ENCODE measurements around the gene SGMS1. TPM values are rescaled to one million over a fixed set of nuclear protein-coding genes. Genes with fewer than 3 reads are reported as not detected.
A peak's percentile ranks its signal among the peaks of the same experiment; 100 is the strongest.

The SGMS1 gene
- total RNA-seq, 2 experiments from 2014 or later = 24.8 to 25.2 TPM

- no peak overlapping the region for H3K4me3 Mint-ChIP-seq
- intact Hi-C loops (cut with DNase I, micrococcal nuclease) = no loop called here
Measured at GRCh38 chr10:50501924-50502452, 121.8 kb downstream of the SGMS1 start.

GRCh38 chr10:50501478-50501877 is 122.3 kb downstream of the SGMS1 start:
- no peak for DNase-seq
- no peak overlapping the region for H3K27ac Mint-ChIP-seq
- H3K27me3 Mint-ChIP-seq = no peaks in the 10 kb centered on the region
- intact Hi-C loops (cut with DNase I, micrococcal nuclease) = no loop called here
- Histone ChIP-seq H3K4me3 (ENCODE audit: low read length) (no peak overlapping the region), H3K9me3 (ENCODE audit: control insufficient read depth in 1 of 2, insufficient read depth in 1 of 2, low read length in 2 of 2) (peaks cover 0 to 2% of the 10 kb centered on the region in 2 experiments), H3K27me3 (ENCODE audit: control insufficient read depth in 1 of 2, insufficient read depth in 2 of 2, low read length in 2 of 2) (no peaks in the 10 kb centered on the region), H3K36me3 (ENCODE audit: insufficient read depth, low read length) (no peaks in the 10 kb centered on the region), H3K27ac (ENCODE audit: low read depth in 1 of 2, low read length in 2 of 2) (no peak overlapping the region), H3K4me1 (ENCODE audit: insufficient read depth, low read length) (peaks cover 14% of the 10 kb centered on the region)
- H3K4me1 Mint-ChIP-seq (ENCODE audit: low read depth) = peaks cover 63% of the 10 kb centered on the region
- H3K9me3 Mint-ChIP-seq = no peaks in the 10 kb centered on the region
- H3K36me3 Mint-ChIP-seq (ENCODE audit: low read depth) = peaks cover 17% of the 10 kb centered on the region
- CTCF ChIA-PET = interaction anchor here (0.7 kb wide), 1 partner anchor 52 kb away, joined by 3 read pairs; no protein-coding TSS in a partner anchor
- POLR2A ChIA-PET = interaction anchor here (1.5 kb wide), 1 partner anchor 123 kb away, joined by 3 read pairs; the partner anchor contains the start of gene SGMS1
- no peak overlapping the region for H3K4me3 Mint-ChIP-seq
- no peak for TF ChIP-seq CTCF (IDR thresholded peaks at IDR 0.05)
- no peak for ATAC-seq (ENCODE audit: poor library complexity)

More at GRCh38 chr10:50501924-50502452, 121.8 kb downstream of the SGMS1 start:
- Histone ChIP-seq H3K27me3 (ENCODE audit: control insufficient read depth in 1 of 2, insufficient read depth in 2 of 2, low read length in 2 of 2) (no peaks in the 10 kb centered on the region), H3K27ac (ENCODE audit: low read depth in 1 of 2, low read length in 2 of 2) (no peak overlapping the region), H3K4me3 (ENCODE audit: low read length) (no peak overlapping the region), H3K9me3 (ENCODE audit: control insufficient read depth in 1 of 2, insufficient read depth in 1 of 2, low read length in 2 of 2) (peaks cover 0 to 2% of the 10 kb centered on the region in 2 experiments), H3K36me3 (ENCODE audit: insufficient read depth, low read length) (no peaks in the 10 kb centered on the region), H3K4me1 (ENCODE audit: insufficient read depth, low read length) (peaks cover 14% of the 10 kb centered on the region)
- DNase-seq (peak in 3 of 14 experiments; percentile 10 to 27 (median 13)), ATAC-seq (ENCODE audit: poor library complexity) (no peak)
- CTCF ChIA-PET = interaction anchor here (0.7 kb wide), 1 partner anchor 51 kb away, joined by 3 read pairs; no protein-coding TSS in a partner anchor
- H3K27ac Mint-ChIP-seq = peak overlapping the region; percentile 22
- peaks cover 17% of the 10 kb centered on the region for H3K36me3 Mint-ChIP-seq (ENCODE audit: low read depth)
- no peaks in the 10 kb centered on the region for H3K9me3 Mint-ChIP-seq
- TF ChIP-seq CTCF (IDR thresholded peaks at IDR 0.05) = no peak
- H3K4me1 Mint-ChIP-seq (ENCODE audit: low read depth) = peaks cover 65% of the 10 kb centered on the region
- POLR2A ChIA-PET = interaction anchor here (1.5 to 2.9 kb wide), 2 partner anchors 11 to 122 kb away, joined by 3 to 10 read pairs; partner anchors contain the start of gene SGMS1
- H3K27me3 Mint-ChIP-seq = no peaks in the 10 kb centered on the region

- TF ChIP-seq CTCF (IDR thresholded peaks at IDR 0.05) = no peak
- H3K4me1 ChIP-seq (ENCODE audit: insufficient read depth, low read length) = peaks cover 10% of the 10 kb centered on the region
- Mint-ChIP-seq H3K36me3 (ENCODE audit: low read depth) (peaks cover 23% of the 10 kb centered on the region), H3K9me3 (no peaks in the 10 kb centered on the region), H3K27ac (no peak overlapping the region), H3K4me1 (ENCODE audit: low read depth) (peaks cover 36% of the 10 kb centered on the region), H3K27me3 (no peaks in the 10 kb centered on the region), H3K4me3 (no peak overlapping the region)
- no peaks in the 10 kb centered on the region for H3K36me3 ChIP-seq (ENCODE audit: insufficient read depth, low read length)
- CTCF ChIA-PET = no interaction called here
- H3K27ac ChIP-seq (ENCODE audit: low read depth in 1 of 2, low read length in 2 of 2) = no peak overlapping the region
- POLR2A ChIA-PET = no interaction called here
- intact Hi-C loops (cut with DNase I, micrococcal nuclease) = no loop called here
- no peak overlapping the region for H3K4me3 ChIP-seq (ENCODE audit: low read length)
- no peak for DNase-seq
- H3K27me3 ChIP-seq (ENCODE audit: control insufficient read depth in 1 of 2, insufficient read depth in 2 of 2, low read length in 2 of 2) = no peaks in the 10 kb centered on the region
- no peak for ATAC-seq (ENCODE audit: poor library complexity)
- peaks cover 0 to 2% of the 10 kb centered on the region in 2 experiments for H3K9me3 ChIP-seq (ENCODE audit: control insufficient read depth in 1 of 2, insufficient read depth in 1 of 2, low read length in 2 of 2)
Measured at GRCh38 chr10:50498465-50498864, 125.3 kb downstream of the SGMS1 start.

Data from CD4-positive, alpha-beta T cell (primary cell).